SK-N-SH (cell line): Measurements from ENCODE around the gene ZNF530. TPM values are rescaled to one million over a fixed set of nuclear protein-coding genes. Genes with fewer than 3 reads are reported as not detected.

Source experiments
- CTCF ChIA-PET: fragments of 300-600, 350-600 bp; formaldehyde crosslinking; extraction: SDS; loops from one replicate; lab custom pipeline; 2021; lab: Yijun Ruan, JAX
- POLR2A ChIA-PET: fragments of 350-600 bp; sonication (Branson Sonifier 250); formaldehyde crosslinking; extraction: SDS; loops from one replicate; lab custom pipeline; 2020; ENCODE audit warnings: antibody characterized with exemption, inconsistent platforms; lab: Yijun Ruan, JAX
- DNase-seq: peaks from one replicate; pipeline ENCODE4 v3.0.0; 2012
- H2AFZ ChIP-seq: fragments of 200-600 bp; sonication (generic); 2 replicates; pipeline ENCODE4 v1.8.1; 2016; ENCODE audit warnings: antibody characterized with exemption, mild to moderate bottlenecking, low read depth
- H3F3A ChIP-seq: fragments of 200-600 bp; sonication (generic); replicated peaks from 2 replicates; pipeline ENCODE3; 2016; ENCODE audit warnings: antibody characterized with exemption, mild to moderate bottlenecking; ENCODE audit not compliant: insufficient read depth
- H3K27ac ChIP-seq, 2 experiments: fragments of 200-500 bp in 1 of 2; fragments of 200-600 bp in 1 of 2; sonication (Bioruptor generic) in 1 of 2; sonication (generic), shearing (Covaris generic) in 1 of 2; 2 replicates each; pipeline versions ENCODE4 v1.5.1 to v1.6.1; 2014 to 2016; ENCODE audit warnings: low read depth in 2 of 2, inconsistent platforms in 1 of 2, low read length in 1 of 2, mild to moderate bottlenecking in 1 of 2, mixed read lengths in 1 of 2
- H3K27me3 ChIP-seq: fragments of 200-600 bp; sonication (generic), shearing (Covaris generic); 2 replicates; pipeline ENCODE4 v1.6.1; 2016; ENCODE audit warnings: mixed run types; ENCODE audit not compliant: insufficient read depth
- H3K36me3 ChIP-seq, 2 experiments: fragments of 200-500 bp in 1 of 2; fragments of 200-600 bp in 1 of 2; sonication (Bioruptor generic) in 1 of 2; sonication (generic) in 1 of 2; replicated peaks in 1 of 2; 2 replicates each; pipeline versions ENCODE3 to v1.5.1; 2014 to 2016; ENCODE audit warnings: low read length in 1 of 2, mild to moderate bottlenecking in 1 of 2; ENCODE audit not compliant: insufficient read depth in 2 of 2, control insufficient read depth in 1 of 2
- H3K4me1 ChIP-seq, 2 experiments: fragments of 200-500 bp in 1 of 2; fragments of 200-600 bp in 1 of 2; sonication (Bioruptor generic) in 1 of 2; sonication (generic), shearing (Covaris generic) in 1 of 2; 2 replicates each; pipeline versions ENCODE4 v1.5.1 to v1.6.1; 2014 to 2016; ENCODE audit warnings: low read depth in 1 of 2, low read length in 1 of 2, mixed run types in 1 of 2; ENCODE audit not compliant: insufficient read depth in 2 of 2, control insufficient read depth in 1 of 2
- H3K4me2 ChIP-seq: fragments of 200-600 bp; sonication (generic), shearing (Covaris generic); 2 replicates; pipeline ENCODE4 v1.6.1; 2017; ENCODE audit warnings: mixed run types
- H3K4me3 ChIP-seq, 2 experiments: fragments of 200-500 bp in 1 of 2; fragments of 200-600 bp in 1 of 2; sonication (Bioruptor generic) in 1 of 2; sonication (generic), shearing (Covaris generic) in 1 of 2; 2 replicates each; pipeline versions ENCODE4 v1.5.1 to v1.8.1; 2014 to 2016; ENCODE audit warnings: low read depth in 2 of 2, inconsistent platforms in 1 of 2, low read length in 1 of 2, mild to moderate bottlenecking in 1 of 2, mixed read lengths in 1 of 2, moderate library complexity in 1 of 2
- H3K79me2 ChIP-seq: fragments of 200-600 bp; sonication (generic); 2 replicates; pipeline ENCODE4 v1.8.1; 2017; ENCODE audit warnings: mild to moderate bottlenecking; ENCODE audit not compliant: insufficient read depth
- H3K9ac ChIP-seq: fragments of 200-600 bp; sonication (generic); 2 replicates; pipeline ENCODE4 v1.6.1; 2017; ENCODE audit warnings: mixed run types
- H3K9me2 ChIP-seq: fragments of 200-600 bp; sonication (generic); 2 replicates; pipeline ENCODE4 v1.6.1; 2017; ENCODE audit warnings: mixed run types
- H3K9me3 ChIP-seq: fragments of 200-600 bp; sonication (generic); 2 replicates; pipeline ENCODE4 v1.6.1; 2017; ENCODE audit warnings: mixed run types, mild to moderate bottlenecking, moderate library complexity
- H4K20me1 ChIP-seq: fragments of 200-600 bp; sonication (generic); 2 replicates; pipeline ENCODE4 v1.6.1; 2017; ENCODE audit warnings: mild to moderate bottlenecking, mixed run types; ENCODE audit not compliant: insufficient read depth
- CHD2 ChIP-seq: fragments of 150-350 bp; IDR thresholded peaks from 2 replicates; pipeline ENCODE4 v1.6.1; 2018; ENCODE audit warnings: low read length; ENCODE audit not compliant: partially characterized antibody
- ELF1 ChIP-seq: IDR thresholded peaks from 2 replicates; pipeline ENCODE4 v1.4.0; 2012
- EP300 ChIP-seq, 2 experiments: IDR thresholded peaks; 2 replicates each; pipeline versions ENCODE4 v1.4.0 to v1.6.1; 2012; ENCODE audit warnings: borderline replicate concordance in 1 of 2, low read depth in 1 of 2, low read length in 1 of 2
- EZH2phosphoT487 ChIP-seq: fragments of 200-600 bp; sonication (generic); IDR thresholded peaks from 2 replicates; pipeline ENCODE4 v1.6.1; 2017; ENCODE audit warnings: low read depth, mixed run types, mild to moderate bottlenecking, antibody characterized with exemption, moderate library complexity, borderline replicate concordance
- FOSL2 ChIP-seq: IDR thresholded peaks from 2 replicates; pipeline ENCODE4 v1.4.0; 2012; ENCODE audit warnings: low read depth, mild to moderate bottlenecking, moderate library complexity, borderline replicate concordance
- JUND ChIP-seq: IDR thresholded peaks from 2 replicates; pipeline ENCODE4 v1.4.0; 2012
- MEF2A ChIP-seq: IDR thresholded peaks from 2 replicates; pipeline ENCODE4 v1.4.0; 2012; ENCODE audit warnings: low read depth, borderline replicate concordance
- NFIC ChIP-seq: IDR thresholded peaks from 2 replicates; pipeline ENCODE4 v1.4.0; 2012; ENCODE audit warnings: borderline replicate concordance
- NRF1 ChIP-seq: IDR thresholded peaks from 2 replicates; pipeline ENCODE4 v1.6.1; 2012; ENCODE audit warnings: low read depth, mild to moderate bottlenecking, low read length
- POLR2AphosphoS5 ChIP-seq: IDR thresholded peaks from 2 replicates; pipeline ENCODE4 v1.6.1; 2012; ENCODE audit warnings: low read depth, low read length
- RCOR1 ChIP-seq: fragments of 150-350 bp; IDR thresholded peaks from 2 replicates; pipeline ENCODE4 v1.6.1; 2017; ENCODE audit warnings: antibody characterized with exemption, low read length
- REST ChIP-seq: IDR thresholded peaks from 2 replicates; pipeline ENCODE4 v1.6.1; 2012; ENCODE audit warnings: mild to moderate bottlenecking, low read depth, low read length, moderate library complexity
- TEAD4 ChIP-seq: IDR thresholded peaks from 2 replicates; pipeline ENCODE4 v1.4.0; 2012; ENCODE audit warnings: mild to moderate bottlenecking, borderline replicate concordance; ENCODE audit not compliant: insufficient read depth
- YY1 ChIP-seq: IDR thresholded peaks from 2 replicates; pipeline ENCODE4 v1.4.0; 2012; ENCODE audit warnings: low read depth, mild to moderate bottlenecking
- WGBS: methylation state at CpG from one replicate; pipeline ENCODE4 v1.1.6; 2017; ENCODE audit warnings: low lambda C conversion rate; 5-methylcytosine and 5-hydroxymethylcytosine counted together
- polyA plus RNA-seq, 3 experiments: library from polyadenylated mRNA; depleted of rRNA; stranded (reverse); fragments of >200 nt; gene quantifications; 2 replicates each; pipeline ENCODE4 v1.2.3, GENCODE V29; 2012
- TF ChIP-seq, protein P1 (sequence below): IDR thresholded peaks from 2 replicates; pipeline ENCODE4; 2012
- TF ChIP-seq, protein P2 (sequence below): IDR thresholded peaks from 2 replicates; pipeline ENCODE4 v1.4.0; 2012; ENCODE audit warnings: low read depth

The ZNF530 gene
- polyA plus RNA-seq, 1 of the 3 experiments (the other 2 are of a cell fraction): 4.6 TPM

GRCh38 chr19:57613941-57614743 is 14.5 kb downstream of the ZNF530 start, which contains the start of gene ZNF134 (continued):
- TF ChIP-seq EZH2phosphoT487 (no peak), JUND (no peak), FOSL2 (no peak), NRF1 (no peak; the same call in 1 of the 2 replicates), EP300 (IDR thresholded peaks at IDR 0.05; ENCODE audit: borderline replicate concordance in 1 of 2, low read depth in 1 of 2, low read length in 1 of 2) (no peak), YY1 (peak; percentile 90), RCOR1 (no peak), ELF1 (peak; percentile 58), CHD2 (peak; percentile 81), NFIC (peak; percentile 23; the same call in 1 of the 2 replicates), TEAD4 (no peak)
- TF ChIP-seq, protein P1, sequence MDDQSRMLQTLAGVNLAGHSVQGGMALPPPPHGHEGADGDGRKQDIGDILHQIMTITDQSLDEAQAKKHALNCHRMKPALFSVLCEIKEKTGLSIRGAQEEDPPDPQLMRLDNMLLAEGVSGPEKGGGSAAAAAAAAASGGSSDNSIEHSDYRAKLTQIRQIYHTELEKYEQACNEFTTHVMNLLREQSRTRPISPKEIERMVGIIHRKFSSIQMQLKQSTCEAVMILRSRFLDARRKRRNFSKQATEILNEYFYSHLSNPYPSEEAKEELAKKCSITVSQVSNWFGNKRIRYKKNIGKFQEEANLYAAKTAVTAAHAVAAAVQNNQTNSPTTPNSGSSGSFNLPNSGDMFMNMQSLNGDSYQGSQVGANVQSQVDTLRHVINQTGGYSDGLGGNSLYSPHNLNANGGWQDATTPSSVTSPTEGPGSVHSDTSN: no peak; the same call in 1 of the 2 replicates
- TF ChIP-seq, protein P2, sequence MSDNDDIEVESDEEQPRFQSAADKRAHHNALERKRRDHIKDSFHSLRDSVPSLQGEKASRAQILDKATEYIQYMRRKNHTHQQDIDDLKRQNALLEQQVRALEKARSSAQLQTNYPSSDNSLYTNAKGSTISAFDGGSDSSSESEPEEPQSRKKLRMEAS: peak; percentile 63

DNA sequence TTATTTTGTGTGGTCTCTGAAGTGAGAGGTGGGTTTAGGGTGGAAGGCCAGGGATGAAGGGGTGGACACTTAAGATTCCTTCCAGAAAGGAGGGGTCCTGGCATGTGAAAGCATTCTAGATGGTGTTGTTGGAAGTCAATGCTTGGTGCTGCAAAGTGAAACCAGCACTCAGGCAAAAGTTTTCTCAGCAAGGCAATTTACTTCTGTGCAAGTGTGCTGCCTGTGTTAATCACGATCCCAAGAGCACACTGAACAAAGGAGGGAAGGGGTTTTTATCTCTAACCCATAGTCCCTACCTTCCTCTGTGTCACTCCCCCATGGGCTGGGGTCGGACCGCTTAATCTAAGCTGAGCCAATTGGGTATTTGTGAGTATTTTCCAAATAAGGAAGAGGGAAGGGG is 15.7 kb downstream of the ZNF530 start:
- peak overlapping the region; percentile 99 to 100 for H3K4me3 ChIP-seq
- peaks cover 63% of the 10 kb centered on the region for H3K79me2 ChIP-seq
- H3F3A ChIP-seq: peaks cover 3% of the 10 kb centered on the region
- H3K9me2 ChIP-seq: no peaks in the 10 kb centered on the region
- ChIA-PET POLR2A (no interaction called here), CTCF (no interaction called here)
- H3K9me3 ChIP-seq: peaks cover 21% of the 10 kb centered on the region
- no peak for DNase-seq
- H3K4me1 ChIP-seq: no peaks in the 10 kb centered on the region; a peak in 1 of 4 replicates
- H3K4me2 ChIP-seq: peak overlapping the region; percentile 84
- H2AFZ ChIP-seq: no peak overlapping the region
- H3K36me3 ChIP-seq: peaks cover 38 to 55% of the 10 kb centered on the region in 2 experiments
- WGBS: 96% methylated on average over 3 of the region's 3 CpGs
- H4K20me1 ChIP-seq: no peaks in the 10 kb centered on the region
- H3K27me3 ChIP-seq: no peaks in the 10 kb centered on the region
- no peak overlapping the region for H3K9ac ChIP-seq
- TF ChIP-seq REST (no peak), EP300 (IDR thresholded peaks at IDR 0.05; ENCODE audit: borderline replicate concordance in 1 of 2, low read depth in 1 of 2, low read length in 1 of 2) (no peak), POLR2AphosphoS5 (no peak), FOSL2 (no peak), MEF2A (no peak), RCOR1 (no peak), YY1 (no peak)
- TF ChIP-seq, protein P1: no peak
- H3K27ac ChIP-seq: no peak overlapping the region
